GM19438 (cell line): ENCODE results near the gene PRKRIP1.
"Not testable (repeated sequence)": the region's sequence is repeated elsewhere in the genome, so short reads cannot be mapped to it uniquely, and the experiment has no call there.

Experiments
- ATAC-seq: cut with Tn5 transposase; IDR thresholded peaks from one replicate; pipeline ENCODE4 v1.9.1; 2021; ENCODE audit warnings: low read depth; ENCODE audit not compliant: unreplicated experiment

PRKRIP1 gene

GRCh38 chr7:102455596-102455995 lies 59.4 kb downstream of the PRKRIP1 start:
- no peak for ATAC-seq

- ATAC-seq: no peak
Measured at GRCh38 chr7:102456327-102456726, 60.2 kb downstream of the PRKRIP1 start.

GRCh38 chr7:102457352-102457924 lies 61.3 kb downstream of the PRKRIP1 start:
- no peak for ATAC-seq

GRCh38 chr7:102459221-102459844 lies 63.2 kb downstream of the PRKRIP1 start:
- ATAC-seq: no peak

GRCh38 chr7:102460467-102460866 lies 64.3 kb downstream of the PRKRIP1 start:
- ATAC-seq: no peak

- ATAC-seq: no peak
Measured at GRCh38 chr7:102463841-102464576, 67.8 kb downstream of the PRKRIP1 start.

- peak; percentile 81 for ATAC-seq
Measured at GRCh38 chr7:102464577-102465280, 68.6 kb downstream of the PRKRIP1 start, which contains the start of the genes ALKBH4 and LRWD1. Gene ALKBH4, minus strand, starts transcription at chr7:102464863. Its CDS starts 27 bp downstream, at chr7:102464836. Gene LRWD1, plus strand, starts transcription at chr7:102464984. Its CDS starts 97 bp downstream, at chr7:102465081.

GRCh38 chr7:102466097-102466496 lies 69.9 kb downstream of the PRKRIP1 start:
- ATAC-seq: no peak

- no peak for ATAC-seq
Measured at GRCh38 chr7:102467581-102468477, 71.7 kb downstream of the PRKRIP1 start.

- no peak for ATAC-seq
Measured at GRCh38 chr7:102468478-102469350, 72.6 kb downstream of the PRKRIP1 start.

GRCh38 chr7:102469351-102469971 lies 73.3 kb downstream of the PRKRIP1 start:
- ATAC-seq: no peak

- ATAC-seq: no peak
Measured at GRCh38 chr7:102469972-102470825, 74.0 kb downstream of the PRKRIP1 start.

- no peak for ATAC-seq
Measured at GRCh38 chr7:102471791-102472125, 75.6 kb downstream of the PRKRIP1 start.

- ATAC-seq: no peak
Measured at GRCh38 chr7:102472126-102473041, 76.2 kb downstream of the PRKRIP1 start.

- ATAC-seq: no peak
Measured at GRCh38 chr7:102473271-102473991, 77.3 kb downstream of the PRKRIP1 start.

- ATAC-seq: not testable (repeated sequence)
Measured at GRCh38 chr7:102474116-102474515, 78.0 kb downstream of the PRKRIP1 start.
